ENCODE measurements around the gene CCNT2.

GRCh38 chr2:134906726-134907125 is 11.9 kb upstream of the CCNT2 start:
- TF ChIP-seq, protein P1, sequence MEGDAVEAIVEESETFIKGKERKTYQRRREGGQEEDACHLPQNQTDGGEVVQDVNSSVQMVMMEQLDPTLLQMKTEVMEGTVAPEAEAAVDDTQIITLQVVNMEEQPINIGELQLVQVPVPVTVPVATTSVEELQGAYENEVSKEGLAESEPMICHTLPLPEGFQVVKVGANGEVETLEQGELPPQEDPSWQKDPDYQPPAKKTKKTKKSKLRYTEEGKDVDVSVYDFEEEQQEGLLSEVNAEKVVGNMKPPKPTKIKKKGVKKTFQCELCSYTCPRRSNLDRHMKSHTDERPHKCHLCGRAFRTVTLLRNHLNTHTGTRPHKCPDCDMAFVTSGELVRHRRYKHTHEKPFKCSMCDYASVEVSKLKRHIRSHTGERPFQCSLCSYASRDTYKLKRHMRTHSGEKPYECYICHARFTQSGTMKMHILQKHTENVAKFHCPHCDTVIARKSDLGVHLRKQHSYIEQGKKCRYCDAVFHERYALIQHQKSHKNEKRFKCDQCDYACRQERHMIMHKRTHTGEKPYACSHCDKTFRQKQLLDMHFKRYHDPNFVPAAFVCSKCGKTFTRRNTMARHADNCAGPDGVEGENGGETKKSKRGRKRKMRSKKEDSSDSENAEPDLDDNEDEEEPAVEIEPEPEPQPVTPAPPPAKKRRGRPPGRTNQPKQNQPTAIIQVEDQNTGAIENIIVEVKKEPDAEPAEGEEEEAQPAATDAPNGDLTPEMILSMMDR (IDR thresholded peaks at IDR 0.05) = no peak
- no peak for TF ChIP-seq POLR2A (IDR thresholded peaks at IDR 0.05)

All from uterus (tissue), 2 donors.